K562 (cell line): ENCODE results near the gene LAPTM5. TPM values are rescaled to one million over a fixed set of nuclear protein-coding genes. Genes with fewer than 3 reads are reported as not detected.

ENCODE experiments used
- ATAC-seq: fragments of 200-7000 bp; cut with Tn5 transposase; 3 replicates; pipeline ENCODE4 v1.9.1; 2020; ENCODE audit warnings: moderate library complexity
- BruUV-seq: library from RNA; stranded (reverse); fragments of 400-500 nt; replicated peaks from 2 replicates; lab custom pipeline; 2021; lab: Mats Ljungman, UMichigan
- CTCF ChIA-PET: fragments of 300-600 bp; formaldehyde crosslinking; extraction: SDS; loops from one replicate; lab custom pipeline; 2021; ENCODE audit warnings: low intra/inter-chr PET ratio; lab: Yijun Ruan, JAX
- POLR2A ChIA-PET: fragments of 300-600, 350-650 bp; sonication (Branson Sonifier 250); formaldehyde crosslinking; extraction: SDS; loops from one replicate; lab custom pipeline; 2021; ENCODE audit warnings: antibody characterized with exemption, inconsistent platforms; lab: Yijun Ruan, JAX
- DNase-seq, 4 experiments: peaks; one replicate each; pipeline versions ENCODE4 v3.0.0 to v3.0.0-alpha.2; 2011 to 2018; ENCODE audit warnings: low spot score in 3 of 4, mixed read lengths in 3 of 4; ENCODE audit errors: extremely low read depth in 1 of 4
- FAIRE-seq: peaks from 2 replicates; lab custom pipeline; 2011; peaks lifted over from hg19 to GRCh38; lab: Jason Lieb, UNC
- H2AFZ ChIP-seq: 2 replicates; pipeline ENCODE4 v1.6.0; 2011; ENCODE audit warnings: low read depth, low read length, control low read depth, inconsistent platforms
- H3K27ac ChIP-seq: fragments of 200-600 bp; 3 replicates; pipeline ENCODE4 v1.8.0; 2011; ENCODE audit warnings: low read depth, mild to moderate bottlenecking, control low read depth, inconsistent platforms, low read length, moderate library complexity, mixed read lengths; ENCODE audit errors: extremely low read depth
- H3K27me3 ChIP-seq, 2 experiments: fragments of 300-600 bp in 1 of 2; 2 replicates in 1 of 2; 3 replicates in 1 of 2; pipeline versions ENCODE4 v1.6.0 to v1.8.0; 2011; ENCODE audit warnings: inconsistent platforms in 2 of 2, low read length in 2 of 2, mild to moderate bottlenecking in 1 of 2, mixed read lengths in 1 of 2, moderate library complexity in 1 of 2; ENCODE audit not compliant: control insufficient read depth in 2 of 2, insufficient read depth in 2 of 2
- H3K36me3 ChIP-seq: fragments of 300-600 bp; 3 replicates; pipeline ENCODE4 v1.8.0; 2011; ENCODE audit warnings: mild to moderate bottlenecking, low read length, inconsistent platforms; ENCODE audit not compliant: control insufficient read depth, insufficient read depth
- H3K4me1 ChIP-seq, 2 experiments: fragments of 200-600 bp in 1 of 2; replicated peaks in 1 of 2; 2 replicates in 1 of 2; 3 replicates in 1 of 2; pipeline versions ENCODE4 v1.5.1 to v1.8.0; 2011; ENCODE audit warnings: inconsistent platforms in 2 of 2, low read length in 2 of 2, mild to moderate bottlenecking in 1 of 2, mixed read lengths in 1 of 2, moderate library complexity in 1 of 2; ENCODE audit not compliant: control insufficient read depth in 2 of 2, insufficient read depth in 2 of 2
- H3K4me2 ChIP-seq: 2 replicates; pipeline ENCODE4 v1.6.1; 2011; ENCODE audit warnings: low read length, control low read depth, inconsistent platforms, mixed read lengths; ENCODE audit not compliant: insufficient read depth
- H3K4me3 ChIP-seq: fragments of 200-600 bp; sonication (generic), shearing (Covaris generic); 2 replicates; pipeline ENCODE4 v1.5.1; 2016; ENCODE audit warnings: control low read depth, inconsistent platforms
- H3K79me2 ChIP-seq: fragments of 200-600 bp; 3 replicates; pipeline ENCODE4 v1.8.0; 2011; ENCODE audit warnings: low read length, inconsistent platforms; ENCODE audit not compliant: control insufficient read depth, insufficient read depth
- H3K9ac ChIP-seq, 2 experiments: 2 replicates each; pipeline versions ENCODE4 v1.6.0 to v1.6.1; 2011; ENCODE audit warnings: low read depth in 2 of 2, low read length in 2 of 2, control low read depth in 1 of 2, inconsistent platforms in 1 of 2, mild to moderate bottlenecking in 1 of 2, mixed read lengths in 1 of 2; ENCODE audit not compliant: insufficient read depth in 1 of 2
- H3K9me1 ChIP-seq: one replicate; pipeline ENCODE4 v1.6.0; 2011; ENCODE audit warnings: inconsistent platforms, mild to moderate bottlenecking, low read length, moderate library complexity; ENCODE audit not compliant: control insufficient read depth, insufficient read depth
- H3K9me3 ChIP-seq: replicated peaks from 2 replicates; pipeline ENCODE4 v1.5.1; 2011; ENCODE audit warnings: low read depth, low read length, inconsistent platforms; ENCODE audit not compliant: control insufficient read depth, insufficient read depth
- H4K20me1 ChIP-seq: replicated peaks from 2 replicates; pipeline ENCODE4 v1.6.1; 2011; ENCODE audit warnings: low read length, inconsistent platforms, mixed read lengths; ENCODE audit not compliant: control insufficient read depth, insufficient read depth
- RAD21 ChIP-seq, 2 experiments: fragments of 250-450 bp in 1 of 2; fragments of 450-650 bp in 1 of 2; sonication (Bioruptor Pico) in 1 of 2; formaldehyde crosslinking in 1 of 2; IDR thresholded peaks in 1 of 2; conservative IDR thresholded peaks in 1 of 2; 2 replicates each; pipeline versions ENCODE4 v1.4.0 to v1.8.0; 2020 to 2022; ENCODE audit warnings: mild to moderate bottlenecking in 2 of 2, moderate library complexity in 1 of 2
- TSC22D4 ChIP-seq: fragments of 450-650 bp; IDR thresholded peaks from 2 replicates; pipeline ENCODE4 v1.6.1; 2016; ENCODE audit warnings: missing genetic modification characterization, missing biosample characterization, control low read depth
- ZBTB17 ChIP-seq: fragments of 450-650 bp; formaldehyde crosslinking; IDR thresholded peaks from 2 replicates; pipeline ENCODE4 v1.4.0; 2020; ENCODE audit warnings: mild to moderate bottlenecking
- ZC3H8 ChIP-seq: fragments of 450-650 bp; IDR thresholded peaks from 2 replicates; pipeline ENCODE4 v1.6.1; 2017
- WGBS: fragments of 100-300 bp; shearing (Covaris generic); methylation state at CpG from one replicate; pipeline ENCODE4 v1.1.6; 2016; ENCODE audit warnings: low coverage, mixed read lengths; ENCODE audit not compliant: insufficient coverage; ENCODE audit errors: missing lambda C conversion rate; 5-methylcytosine and 5-hydroxymethylcytosine counted together
- in situ Hi-C: fragments of 300-500 bp; cut with MboI; formaldehyde crosslinking; loops from 4 replicates; pipeline ENCODE4 v1.15.0; 2018; ENCODE audit warnings: inconsistent platforms, mixed read lengths
- intact Hi-C: fragments of 100-400 bp; cut with micrococcal nuclease; formaldehyde crosslinking; loops from 2 replicates; pipeline ENCODE4 v1.14.2; 2022
- polyA plus RNA-seq, 8 experiments: library from polyadenylated mRNA; depleted of rRNA in 4 of 8; stranded (reverse) in 5 of 8; unstranded in 3 of 8; fragments of >200 nt; fragmentation: Nextera tagmentation in 2 of 8; fragmentation: Illumina TruSeq in 1 of 8; extraction: Ambion mirVana in 2 of 8; extraction: Trizol in 1 of 8; gene quantifications; 2 replicates each; pipeline versions ENCODE4 v1.2.1 to v1.2.3, GENCODE V29; 2011 to 2014; ENCODE audit warnings: inconsistent platforms in 1 of 8, missing spikeins in 1 of 8
- total RNA-seq, 7 experiments: library from RNA; depleted of rRNA in 6 of 7; stranded (reverse); fragments of >200 nt in 6 of 7; fragmentation: Illumina TruSeq in 2 of 7; extraction: Trizol in 2 of 7; gene quantifications; 2 replicates each; pipeline versions ENCODE4 v1.2.1 to v1.2.3, GENCODE V29; 2011 to 2021; ENCODE audit warnings: low replicate concordance in 1 of 7

LAPTM5 gene
- total and polyA plus RNA-seq, 9 of the 15 experiments (the other 6 are each of a cell fraction or from before 2014, with no cell fraction given): 2.4 to 47.3 (median 20.3) TPM

- intact Hi-C loops (loop anchor here (2.0 kb wide), 2 partner anchors 39 to 49 kb away; no protein-coding TSS in a partner anchor), in situ Hi-C loops (no loop called here)
- no peaks in the 10 kb centered on the region; the same call in 2 of the 3 replicates for H3K79me2 ChIP-seq
- peak overlapping the region; percentile 64 to 85; a peak in 3 of 4 replicates for H3K9ac ChIP-seq
- no peak for FAIRE-seq
- no peaks in the 10 kb centered on the region for H3K27me3 ChIP-seq
- TF ChIP-seq RAD21 (CRISPR knock-in tag; conservative IDR thresholded peaks at IDR 0.05 in 1 of 2, IDR thresholded peaks at IDR 0.05 in 1 of 2): 0 out of 4 replicates have a peak, but pooled peaks of 1 of the 2 experiments have one; percentile 10
- TF ChIP-seq ZBTB17: 0 out of 2 replicates have a peak, but pooled peaks have one; percentile 4
- TF ChIP-seq TSC22D4 (tag): no peak
- no peak for TF ChIP-seq ZC3H8
- POLR2A ChIA-PET: interaction anchor here (0.6 to 8.0 kb wide), 8 partner anchors 10 to 273 kb away, joined by 3 to 74 read pairs (median 4); partner anchors contain the start of gene LAPTM5
- ATAC-seq: no peak
- H3K9me1 ChIP-seq: no peaks in the 10 kb centered on the region
- DNase-seq: no peak
- H3K27ac ChIP-seq: peak overlapping the region; percentile 7; the same call in 1 of the 3 replicates
- CTCF ChIA-PET: no interaction called here
- H3K4me2 ChIP-seq: no peak overlapping the region
- WGBS: 83% methylated on average over 6 of the region's 6 CpGs
- H4K20me1 ChIP-seq: no peaks in the 10 kb centered on the region
- BruUV-seq: no TSS peak
- peaks cover 68 to 69% of the 10 kb centered on the region in 2 experiments for H3K4me1 ChIP-seq
- no peak overlapping the region for H2AFZ ChIP-seq
- H3K4me3 ChIP-seq: no peak overlapping the region
- no peaks in the 10 kb centered on the region for H3K9me3 ChIP-seq
- peaks cover 36% of the 10 kb centered on the region for H3K36me3 ChIP-seq
These were observed 27.7 kb downstream of the LAPTM5 start for GRCh38 chr1:30729901-30730300.
